ENCODE results near the gene ZNF512B.

- TF ChIP-seq CTCF (IDR thresholded peaks at IDR 0.05) (no peak), POLR2A (IDR thresholded peaks at IDR 0.05) (no peak), POLR2AphosphoS5 (IDR thresholded peaks at IDR 0.05; ENCODE audit: insufficient read depth in 1 of 2, low read depth in 1 of 2) (no peak)
Measured at GRCh38 chr20:63957690-63958441, 11.9 kb downstream of the ZNF512B start.

Data from vagina (tissue), 2 donors.